A549 (cell line): ENCODE data around the gene PDE3B. TPM values are rescaled to one million over a fixed set of nuclear protein-coding genes. Genes with fewer than 3 reads are reported as not detected.
"Not testable (repeated sequence)": the region's sequence is repeated elsewhere in the genome, so short reads cannot be mapped to it uniquely, and the experiment has no call there.

Experiments
- ATAC-seq, 2 experiments: fragments of 200-7000 bp in 1 of 2; fragments of >200 bp in 1 of 2; cut with Nextera tagmentation in 1 of 2; cut with Tn5 transposase in 1 of 2; 3 replicates each; pipeline versions ENCODE4 v1.8.0 to v1.9.1; 2018 to 2020; ENCODE audit warnings: mild to moderate bottlenecking in 1 of 2, moderate library complexity in 1 of 2
- CTCF ChIA-PET: fragments of 300-600 bp; sonication (Branson Sonifier 250); formaldehyde crosslinking; extraction: SDS; loops from one replicate; lab custom pipeline; 2021; ENCODE audit warnings: antibody characterized with exemption, inconsistent platforms; lab: Yijun Ruan, JAX
- POLR2A ChIA-PET: fragments of 350-600 bp; formaldehyde crosslinking; extraction: SDS; loops from one replicate; lab custom pipeline; 2021; ENCODE audit warnings: antibody characterized with exemption, inconsistent platforms; lab: Yijun Ruan, JAX
- DNase-seq, 2 experiments: peaks; one replicate each; pipeline versions ENCODE4 v3.0.0 to v3.0.0-alpha.2; 2011 to 2016; ENCODE audit warnings: low read depth in 1 of 2, low spot score in 1 of 2
- FAIRE-seq: peaks from 2 replicates; lab custom pipeline; 2011; peaks lifted over from hg19 to GRCh38; lab: Jason Lieb, UNC
- H3K27ac ChIP-seq, 2 experiments: fragments of >200 bp; sonication (Bioruptor Twin); formaldehyde crosslinking; 3 replicates each; pipeline ENCODE4 v1.5.1; 2016 to 2017
- H3K4me1 ChIP-seq: fragments of >200 bp; sonication (Bioruptor Twin); formaldehyde crosslinking; 3 replicates; pipeline ENCODE4 v1.6.1; 2016
- H3K4me2 ChIP-seq: fragments of >200 bp; sonication (Bioruptor Twin); formaldehyde crosslinking; 3 replicates; pipeline ENCODE4 v1.6.1; 2016
- H3K4me3 ChIP-seq: fragments of >200 bp; sonication (Bioruptor Twin); formaldehyde crosslinking; 3 replicates; pipeline ENCODE4 v1.5.1; 2016
- H3K9me3 ChIP-seq: fragments of >200 bp; sonication (Bioruptor Twin); formaldehyde crosslinking; 3 replicates; pipeline ENCODE4 v1.6.1; 2016
- CBX2 ChIP-seq: fragments of 200-600 bp; sonication (generic); IDR thresholded peaks from 2 replicates; pipeline ENCODE4 v1.6.1; 2016; ENCODE audit warnings: low read depth, mild to moderate bottlenecking, borderline replicate concordance
- FOSB ChIP-seq: fragments of 250-450 bp; sonication (Bioruptor Pico); IDR thresholded peaks from 2 replicates; pipeline ENCODE4 v1.5.0; 2020; ENCODE audit warnings: mild to moderate bottlenecking, moderate library complexity
- HEYL ChIP-seq: fragments of 250-450 bp; sonication (Bioruptor Pico); IDR thresholded peaks from 2 replicates; pipeline ENCODE4 v1.8.0; 2021; ENCODE audit warnings: mild to moderate bottlenecking, moderate library complexity
- HOXA7 ChIP-seq: fragments of 250-450 bp; sonication (Bioruptor Pico); IDR thresholded peaks from 2 replicates; pipeline ENCODE4 v1.5.0; 2020; ENCODE audit warnings: mild to moderate bottlenecking, moderate library complexity
- JUN ChIP-seq, 2 experiments: fragments of >200 bp; sonication (Bioruptor Twin); formaldehyde crosslinking; IDR thresholded peaks; 2 replicates in 1 of 2; 3 replicates in 1 of 2; pipeline ENCODE4 v1.6.1; 2016 to 2017
- NPAS2 ChIP-seq: fragments of 250-450 bp; sonication (Bioruptor Pico); IDR thresholded peaks from 2 replicates; pipeline ENCODE4 v1.8.0; 2022; ENCODE audit warnings: mild to moderate bottlenecking, moderate library complexity, borderline replicate concordance
- PHF8 ChIP-seq: fragments of 200-600 bp; sonication (generic); IDR thresholded peaks from 2 replicates; pipeline ENCODE4 v1.6.1; 2016; ENCODE audit warnings: low read depth, mild to moderate bottlenecking, antibody characterized with exemption, moderate library complexity, borderline replicate concordance
- POLR2A ChIP-seq: IDR thresholded peaks from 2 replicates; pipeline ENCODE4 v1.6.1; 2012; ENCODE audit warnings: mild to moderate bottlenecking, low read length
- POLR2AphosphoS2 ChIP-seq: conservative IDR thresholded peaks from 2 replicates; pipeline ENCODE4 v1.6.1; 2012; ENCODE audit warnings: low read length, improper control_type of control experiment, inconsistent platforms
- RCOR1 ChIP-seq: fragments of 150-350 bp; IDR thresholded peaks from 2 replicates; pipeline ENCODE4 v1.6.1; 2014; ENCODE audit warnings: antibody characterized with exemption, low read length, low read depth
- RFX5 ChIP-seq: fragments of 450-650 bp; IDR thresholded peaks from 2 replicates; pipeline ENCODE4 v1.7.1; 2014; ENCODE audit warnings: antibody characterized with exemption, mild to moderate bottlenecking, moderate library complexity
- RNF2 ChIP-seq: fragments of 200-600 bp; sonication (generic); IDR thresholded peaks from 2 replicates; pipeline ENCODE4 v1.6.1; 2016; ENCODE audit warnings: low read depth, mild to moderate bottlenecking, antibody characterized with exemption, moderate library complexity, borderline replicate concordance
- SMC3 ChIP-seq: fragments of >200 bp; sonication (Bioruptor Twin); formaldehyde crosslinking; IDR thresholded peaks from 3 replicates; pipeline ENCODE4 v1.6.1; 2018; ENCODE audit warnings: inconsistent platforms
- TFCP2L1 ChIP-seq: fragments of 250-450 bp; sonication (Bioruptor Pico); IDR thresholded peaks from 2 replicates; pipeline ENCODE4 v1.5.0; 2021; ENCODE audit warnings: mild to moderate bottlenecking
- WGBS: methylation state at CpG from one replicate; pipeline ENCODE4 v1.1.6; 2017; ENCODE audit errors: missing lambda C conversion rate; 5-methylcytosine and 5-hydroxymethylcytosine counted together
- polyA minus RNA-seq: library from RNA; depleted of rRNA, polyadenylated mRNA; stranded (reverse); fragments of >200 nt; gene quantifications from 2 replicates; pipeline ENCODE4 v1.2.3, GENCODE V29; 2011; rRNA and poly(A)+ RNA removed
- polyA plus RNA-seq, 4 experiments: library from polyadenylated mRNA; depleted of rRNA in 3 of 4; stranded (reverse); fragments of >200 nt; fragmentation: RNase III in 1 of 4; extraction: RNeasy Plus Mini Kit Qiagen cat#74134 plus additional on column Dnase treatment in 1 of 4; gene quantifications; 2 replicates in 3 of 4; 3 replicates in 1 of 4; pipeline ENCODE4 v1.2.3, GENCODE V29; 2011 to 2017
- TF ChIP-seq, protein P1 (sequence below): fragments of >200 bp; sonication (Bioruptor Twin); formaldehyde crosslinking; IDR thresholded peaks from 3 replicates; pipeline ENCODE4 v1.5.1; 2016
- TF ChIP-seq, protein P2 (sequence below): fragments of 250-450 bp; sonication (Bioruptor Pico); IDR thresholded peaks from 2 replicates; pipeline ENCODE4 v1.5.0; 2021; ENCODE audit warnings: mild to moderate bottlenecking, moderate library complexity, borderline replicate concordance
- TF ChIP-seq, protein P3 (sequence below): IDR thresholded peaks from 2 replicates; pipeline ENCODE4 v1.6.1; 2012
- TF ChIP-seq, protein P4 (sequence below): fragments of 200-600 bp; sonication (generic); IDR thresholded peaks from 2 replicates; pipeline ENCODE4 v1.6.1; 2016; ENCODE audit warnings: antibody characterized with exemption, mild to moderate bottlenecking, moderate library complexity

The PDE3B gene
- polyA plus RNA-seq (2011; rRNA removed) (2.6 and 2.9 TPM in 2 replicates), polyA plus RNA-seq (2017; fragmentation: RNase III; extraction: RNeasy Plus Mini Kit Qiagen cat#74134 plus additional on column Dnase treatment) (2.3 to 2.4 TPM (median 2.4 TPM) in 3 replicates), polyA minus RNA-seq (2.8 and 3.5 TPM in 2 replicates)
- polyA plus RNA-seq (2012; cell fraction: cytosol; rRNA removed): 0.67 and 1.0 TPM in 2 replicates
- polyA plus RNA-seq (2012; cell fraction: nucleus; rRNA removed): 1.1 and 1.4 TPM in 2 replicates

DNA sequence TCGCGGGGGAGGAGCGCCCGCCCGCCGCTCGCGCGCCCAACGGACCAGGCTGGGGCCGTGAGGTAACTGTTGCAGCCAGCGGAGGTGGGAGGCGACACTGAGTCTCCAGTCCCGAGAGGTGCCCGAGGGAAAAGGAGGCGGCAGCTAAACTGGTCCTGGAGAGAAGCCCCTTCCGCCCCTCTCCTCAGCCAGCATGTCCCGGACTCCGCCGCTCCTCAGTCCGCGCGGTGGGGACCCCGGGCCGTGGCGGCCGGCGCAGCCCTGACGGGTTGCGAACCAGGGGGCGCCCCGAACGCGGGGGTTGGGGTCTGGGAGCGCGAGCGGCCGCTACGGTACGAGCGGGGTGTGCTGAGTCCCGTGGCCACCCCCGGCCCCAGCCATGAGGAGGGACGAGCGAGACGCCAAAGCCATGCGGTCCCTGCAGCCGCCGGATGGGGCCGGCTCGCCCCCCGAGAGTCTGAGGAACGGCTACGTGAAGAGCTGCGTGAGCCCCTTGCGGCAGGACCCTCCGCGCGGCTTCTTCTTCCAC, at the start of gene PDE3B:
PDE3B (plus strand) TSS at position 108 of the 529 bp plus-strand sequence; CDS start at position 380, 272 bp downstream.
- DNase-seq (peak; percentile 80 to 83), FAIRE-seq (no peak)

DNA sequence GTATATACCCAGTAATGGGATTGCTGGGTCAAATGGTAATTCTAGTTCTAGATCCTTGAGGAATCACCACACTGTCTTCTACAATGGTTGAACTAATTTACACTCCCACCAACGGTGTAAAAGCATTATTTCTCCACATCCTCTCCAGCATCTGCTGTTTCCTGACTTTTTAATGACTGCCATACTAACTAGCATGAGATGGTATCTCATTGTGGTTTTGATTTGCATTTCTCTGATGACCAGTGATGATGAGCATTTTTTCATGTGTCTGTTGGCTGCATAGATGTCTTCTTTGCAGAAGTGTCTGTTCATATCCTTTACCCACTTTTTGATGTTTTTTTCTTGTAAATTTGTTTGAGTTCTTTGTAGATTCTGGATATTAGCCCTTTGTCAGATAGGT, 48.3 kb upstream of the PDE3B start:
- H3K27ac ChIP-seq, DNase-seq, CTCF ChIA-PET, H3K4me3 ChIP-seq, H3K9me3 ChIP-seq, POLR2A ChIA-PET, H3K4me2 ChIP-seq, H3K4me1 ChIP-seq, FAIRE-seq, ATAC-seq: not testable (repeated sequence)
- 32% methylated on average over 1 of the region's 1 CpG for WGBS

More for the DNA sequence above, at the start of gene PDE3B:
- Histone ChIP-seq H3K4me1 (0 out of 3 replicates have a peak, but pooled peaks cover 18% of the 10 kb centered on the region), H3K9me3 (no peaks in the 10 kb centered on the region), H3K27ac (peak within 1 kb of the TSS; percentile 79 to 89), H3K4me3 (peak within 1 kb of the TSS; percentile 63), H3K4me2 (peak within 1 kb of the TSS; percentile 87)
- no CpG with 5 or more reads among the region's 59 CpGs for whole genome bisulfite sequencing
- ATAC-seq: peak; percentile 86 to 90
- CTCF ChIA-PET: interaction anchor here (0.8 to 1.4 kb wide), 6 partner anchors 11 to 428 kb away, joined by 3 to 6 read pairs (median 3); partner anchors contain the start of gene PSMA1
- POLR2A ChIA-PET: interaction anchor here (0.6 to 2.2 kb wide), 6 partner anchors 124 to 1413 kb away, joined by 3 to 9 read pairs (median 4); partner anchors contain the start of genes CYP2R1 and PSMA1
- TF ChIP-seq TFCP2L1 (CRISPR knock-in tag): no peak
- TF ChIP-seq, protein P1, sequence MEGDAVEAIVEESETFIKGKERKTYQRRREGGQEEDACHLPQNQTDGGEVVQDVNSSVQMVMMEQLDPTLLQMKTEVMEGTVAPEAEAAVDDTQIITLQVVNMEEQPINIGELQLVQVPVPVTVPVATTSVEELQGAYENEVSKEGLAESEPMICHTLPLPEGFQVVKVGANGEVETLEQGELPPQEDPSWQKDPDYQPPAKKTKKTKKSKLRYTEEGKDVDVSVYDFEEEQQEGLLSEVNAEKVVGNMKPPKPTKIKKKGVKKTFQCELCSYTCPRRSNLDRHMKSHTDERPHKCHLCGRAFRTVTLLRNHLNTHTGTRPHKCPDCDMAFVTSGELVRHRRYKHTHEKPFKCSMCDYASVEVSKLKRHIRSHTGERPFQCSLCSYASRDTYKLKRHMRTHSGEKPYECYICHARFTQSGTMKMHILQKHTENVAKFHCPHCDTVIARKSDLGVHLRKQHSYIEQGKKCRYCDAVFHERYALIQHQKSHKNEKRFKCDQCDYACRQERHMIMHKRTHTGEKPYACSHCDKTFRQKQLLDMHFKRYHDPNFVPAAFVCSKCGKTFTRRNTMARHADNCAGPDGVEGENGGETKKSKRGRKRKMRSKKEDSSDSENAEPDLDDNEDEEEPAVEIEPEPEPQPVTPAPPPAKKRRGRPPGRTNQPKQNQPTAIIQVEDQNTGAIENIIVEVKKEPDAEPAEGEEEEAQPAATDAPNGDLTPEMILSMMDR: peak; percentile 17; the same call in 2 of the 3 replicates
- peak; percentile 38 for TF ChIP-seq POLR2A
- peak in 1 of 2 experiments; percentile 39; a peak in 1 of 5 replicates for TF ChIP-seq JUN (IDR thresholded peaks at IDR 0.05)
- TF ChIP-seq PHF8: peak; percentile 45; the same call in 1 of the 2 replicates
- TF ChIP-seq, protein P2, sequence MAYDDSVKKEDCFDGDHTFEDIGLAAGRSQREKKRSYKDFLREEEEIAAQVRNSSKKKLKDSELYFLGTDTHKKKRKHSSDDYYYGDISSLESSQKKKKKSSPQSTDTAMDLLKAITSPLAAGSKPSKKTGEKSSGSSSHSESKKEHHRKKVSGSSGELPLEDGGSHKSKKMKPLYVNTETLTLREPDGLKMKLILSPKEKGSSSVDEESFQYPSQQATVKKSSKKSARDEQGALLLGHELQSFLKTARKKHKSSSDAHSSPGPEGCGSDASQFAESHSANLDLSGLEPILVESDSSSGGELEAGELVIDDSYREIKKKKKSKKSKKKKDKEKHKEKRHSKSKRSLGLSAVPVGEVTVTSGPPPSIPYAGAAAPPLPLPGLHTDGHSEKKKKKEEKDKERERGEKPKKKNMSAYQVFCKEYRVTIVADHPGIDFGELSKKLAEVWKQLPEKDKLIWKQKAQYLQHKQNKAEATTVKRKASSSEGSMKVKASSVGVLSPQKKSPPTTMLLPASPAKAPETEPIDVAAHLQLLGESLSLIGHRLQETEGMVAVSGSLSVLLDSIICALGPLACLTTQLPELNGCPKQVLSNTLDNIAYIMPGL (CRISPR knock-in tag): no peak
- no peak for TF ChIP-seq FOSB (CRISPR knock-in tag)
- TF ChIP-seq, protein P3, sequence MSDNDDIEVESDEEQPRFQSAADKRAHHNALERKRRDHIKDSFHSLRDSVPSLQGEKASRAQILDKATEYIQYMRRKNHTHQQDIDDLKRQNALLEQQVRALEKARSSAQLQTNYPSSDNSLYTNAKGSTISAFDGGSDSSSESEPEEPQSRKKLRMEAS: peak; percentile 51; the same call in 1 of the 2 replicates
- TF ChIP-seq RNF2: 0 out of 2 replicates have a peak, but pooled peaks have one; percentile 56

GRCh38 chr11:14607713-14608112, 35.9 kb upstream of the PDE3B start:
- ATAC-seq (no peak), DNase-seq (no peak), FAIRE-seq (no peak)
- Histone ChIP-seq H3K27ac (no peak overlapping the region), H3K4me2 (no peak overlapping the region), H3K9me3 (0 out of 3 replicates have a peak, but pooled peaks cover 2% of the 10 kb centered on the region), H3K4me1 (peaks cover 2% of the 10 kb centered on the region; the same call in 1 of the 3 replicates), H3K4me3 (no peak overlapping the region)
- ChIA-PET CTCF (interaction anchor here (0.6 kb wide), 1 partner anchor 296 kb away, joined by 3 read pairs; no protein-coding TSS in a partner anchor), POLR2A (no interaction called here)
- TF ChIP-seq RCOR1: no peak
- TF ChIP-seq SMC3: no peak
- TF ChIP-seq NPAS2: no peak
- TF ChIP-seq HOXA7 (CRISPR knock-in tag): no peak

DNA sequence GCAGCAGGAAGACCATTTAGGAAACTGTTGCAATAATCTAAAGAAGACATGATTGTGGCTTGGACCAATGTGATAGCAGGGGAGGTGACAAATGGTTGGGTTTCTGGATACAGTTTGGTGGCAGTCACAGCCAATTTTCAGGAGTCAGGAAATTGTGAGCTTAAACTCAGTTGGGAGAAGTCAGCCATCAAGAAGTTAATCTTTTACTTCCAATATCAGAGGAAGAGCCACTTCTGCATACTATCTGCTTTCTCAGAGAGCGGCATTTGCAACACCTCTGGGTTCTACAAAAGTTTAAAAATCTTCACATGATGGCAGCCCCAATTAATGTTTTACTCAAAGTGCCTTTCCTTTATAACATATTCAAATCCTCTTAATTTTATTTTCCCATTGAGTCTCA, 33.7 kb upstream of the PDE3B start:
- 56% methylated on average over 1 of the region's 1 CpG for WGBS
- TF ChIP-seq POLR2AphosphoS2: no peak
- TF ChIP-seq HEYL (CRISPR knock-in tag): no peak
- no peak for TF ChIP-seq CBX2
- TF ChIP-seq, protein P4, sequence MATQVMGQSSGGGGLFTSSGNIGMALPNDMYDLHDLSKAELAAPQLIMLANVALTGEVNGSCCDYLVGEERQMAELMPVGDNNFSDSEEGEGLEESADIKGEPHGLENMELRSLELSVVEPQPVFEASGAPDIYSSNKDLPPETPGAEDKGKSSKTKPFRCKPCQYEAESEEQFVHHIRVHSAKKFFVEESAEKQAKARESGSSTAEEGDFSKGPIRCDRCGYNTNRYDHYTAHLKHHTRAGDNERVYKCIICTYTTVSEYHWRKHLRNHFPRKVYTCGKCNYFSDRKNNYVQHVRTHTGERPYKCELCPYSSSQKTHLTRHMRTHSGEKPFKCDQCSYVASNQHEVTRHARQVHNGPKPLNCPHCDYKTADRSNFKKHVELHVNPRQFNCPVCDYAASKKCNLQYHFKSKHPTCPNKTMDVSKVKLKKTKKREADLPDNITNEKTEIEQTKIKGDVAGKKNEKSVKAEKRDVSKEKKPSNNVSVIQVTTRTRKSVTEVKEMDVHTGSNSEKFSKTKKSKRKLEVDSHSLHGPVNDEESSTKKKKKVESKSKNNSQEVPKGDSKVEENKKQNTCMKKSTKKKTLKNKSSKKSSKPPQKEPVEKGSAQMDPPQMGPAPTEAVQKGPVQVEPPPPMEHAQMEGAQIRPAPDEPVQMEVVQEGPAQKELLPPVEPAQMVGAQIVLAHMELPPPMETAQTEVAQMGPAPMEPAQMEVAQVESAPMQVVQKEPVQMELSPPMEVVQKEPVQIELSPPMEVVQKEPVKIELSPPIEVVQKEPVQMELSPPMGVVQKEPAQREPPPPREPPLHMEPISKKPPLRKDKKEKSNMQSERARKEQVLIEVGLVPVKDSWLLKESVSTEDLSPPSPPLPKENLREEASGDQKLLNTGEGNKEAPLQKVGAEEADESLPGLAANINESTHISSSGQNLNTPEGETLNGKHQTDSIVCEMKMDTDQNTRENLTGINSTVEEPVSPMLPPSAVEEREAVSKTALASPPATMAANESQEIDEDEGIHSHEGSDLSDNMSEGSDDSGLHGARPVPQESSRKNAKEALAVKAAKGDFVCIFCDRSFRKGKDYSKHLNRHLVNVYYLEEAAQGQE: no peak
- no peak for TF ChIP-seq RFX5
- no peak for TF ChIP-seq POLR2A
- TF ChIP-seq, all 56 proteins: peak for 0
- ChIA-PET CTCF (no interaction called here), POLR2A (no interaction called here)
- H3K4me1 ChIP-seq: peaks cover 4% of the 10 kb centered on the region; the same call in 1 of the 3 replicates
- DNase-seq (no peak), ATAC-seq (no peak), FAIRE-seq (no peak)
- H3K4me2 ChIP-seq: no peak overlapping the region
- no peak overlapping the region for H3K4me3 ChIP-seq
- no peak overlapping the region for H3K27ac ChIP-seq
- 0 out of 3 replicates have a peak, but pooled peaks cover 2% of the 10 kb centered on the region for H3K9me3 ChIP-seq
